ENCODE data around the gene OLA1. TPM values are rescaled to one million over a fixed set of nuclear protein-coding genes. Genes with fewer than 3 reads are reported as not detected.

OLA1 gene
- total RNA-seq, 4 donors from 2014 or later: 75.4 to 111 (median 92.8) TPM

DNA sequence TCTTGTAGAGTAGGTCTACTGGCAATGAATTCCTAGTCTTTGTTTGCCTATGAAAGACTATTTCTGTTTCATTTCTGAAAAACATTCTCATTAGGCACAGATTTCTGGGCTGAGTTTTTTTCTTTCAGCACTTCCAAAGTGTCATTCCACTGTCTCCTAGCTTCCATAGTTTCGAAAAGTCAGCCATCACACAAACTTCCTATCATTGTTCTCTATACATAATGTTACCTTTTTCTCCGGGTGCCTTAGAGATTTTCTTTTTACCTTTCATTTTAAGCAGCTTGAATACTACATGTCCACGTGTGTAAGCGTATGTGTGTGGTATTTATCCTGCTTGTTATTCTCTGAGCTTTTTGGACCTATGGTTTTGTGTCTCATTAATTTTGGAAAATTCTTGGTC is 55.7 kb downstream of the OLA1 start:
- intact Hi-C loops (cut with DNase I; ENCODE audit: low total_unique reads) (no loop called here), in situ Hi-C loops (cut with MboI; ENCODE audit: low sequenced_read_pairs in 4 of 4) (no loop called here)
- H3K27ac ChIP-seq: no peak overlapping the region
- no peaks in the 10 kb centered on the region for H3K36me3 ChIP-seq
- H3K27me3 ChIP-seq: no peaks in the 10 kb centered on the region
- no peak for TF ChIP-seq POLR2A (IDR thresholded peaks at IDR 0.05)
- TF ChIP-seq, protein P1, sequence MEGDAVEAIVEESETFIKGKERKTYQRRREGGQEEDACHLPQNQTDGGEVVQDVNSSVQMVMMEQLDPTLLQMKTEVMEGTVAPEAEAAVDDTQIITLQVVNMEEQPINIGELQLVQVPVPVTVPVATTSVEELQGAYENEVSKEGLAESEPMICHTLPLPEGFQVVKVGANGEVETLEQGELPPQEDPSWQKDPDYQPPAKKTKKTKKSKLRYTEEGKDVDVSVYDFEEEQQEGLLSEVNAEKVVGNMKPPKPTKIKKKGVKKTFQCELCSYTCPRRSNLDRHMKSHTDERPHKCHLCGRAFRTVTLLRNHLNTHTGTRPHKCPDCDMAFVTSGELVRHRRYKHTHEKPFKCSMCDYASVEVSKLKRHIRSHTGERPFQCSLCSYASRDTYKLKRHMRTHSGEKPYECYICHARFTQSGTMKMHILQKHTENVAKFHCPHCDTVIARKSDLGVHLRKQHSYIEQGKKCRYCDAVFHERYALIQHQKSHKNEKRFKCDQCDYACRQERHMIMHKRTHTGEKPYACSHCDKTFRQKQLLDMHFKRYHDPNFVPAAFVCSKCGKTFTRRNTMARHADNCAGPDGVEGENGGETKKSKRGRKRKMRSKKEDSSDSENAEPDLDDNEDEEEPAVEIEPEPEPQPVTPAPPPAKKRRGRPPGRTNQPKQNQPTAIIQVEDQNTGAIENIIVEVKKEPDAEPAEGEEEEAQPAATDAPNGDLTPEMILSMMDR (IDR thresholded peaks at IDR 0.05 in 4 of 5, conservative IDR thresholded peaks at IDR 0.05 in 1 of 5): no peak
- DNase-seq (no peak), ATAC-seq (no peak)
- H3K4me3 ChIP-seq: no peak overlapping the region
- H3K4me1 ChIP-seq: no peaks in the 10 kb centered on the region
- H3K9me3 ChIP-seq: no peaks in the 10 kb centered on the region

DNA sequence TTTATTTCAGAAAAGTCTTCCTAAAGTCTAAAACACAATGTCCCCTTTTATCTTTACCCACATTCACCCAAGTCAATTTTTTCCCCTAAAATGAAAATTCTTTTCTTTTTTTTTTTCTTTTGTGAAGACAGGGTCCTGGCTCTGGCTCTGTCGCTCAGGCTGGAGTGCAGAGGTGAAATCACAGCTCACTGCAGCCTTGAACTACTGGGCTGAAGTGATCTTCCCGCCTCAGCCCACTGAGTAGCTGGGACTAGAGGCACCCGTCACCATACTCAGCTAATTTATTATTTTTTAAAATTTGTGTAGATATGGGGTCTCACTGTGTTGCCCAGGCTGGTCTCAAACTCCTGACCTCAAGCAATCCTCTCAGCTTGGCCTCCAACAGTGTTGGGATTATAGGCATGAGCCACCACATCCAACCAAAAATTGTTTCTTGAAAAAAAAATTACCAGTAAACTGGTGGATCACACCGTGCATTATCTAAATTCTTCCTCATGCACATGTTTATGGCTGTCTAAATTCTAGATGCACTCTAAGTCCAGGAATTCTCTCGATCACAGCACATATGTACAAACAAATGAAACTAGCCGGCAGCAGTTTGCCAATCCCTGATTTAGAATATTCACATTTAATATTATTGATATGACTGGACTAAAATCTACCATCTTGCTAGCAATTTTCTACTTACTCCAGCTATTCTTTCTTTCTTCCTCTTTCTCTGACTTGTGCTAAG is 56.8 kb downstream of the OLA1 start:
- intact Hi-C loops (cut with DNase I; ENCODE audit: low total_unique reads) (no loop called here), in situ Hi-C loops (cut with MboI; ENCODE audit: low sequenced_read_pairs in 4 of 4) (no loop called here)
- H3K27me3 ChIP-seq: no peaks in the 10 kb centered on the region
- no peak overlapping the region for H3K4me3 ChIP-seq
- no peak overlapping the region for H3K27ac ChIP-seq
- no peaks in the 10 kb centered on the region for H3K4me1 ChIP-seq
- no peaks in the 10 kb centered on the region for H3K9me3 ChIP-seq
- no peak for TF ChIP-seq POLR2A (IDR thresholded peaks at IDR 0.05)
- TF ChIP-seq, protein P1 (IDR thresholded peaks at IDR 0.05 in 4 of 5, conservative IDR thresholded peaks at IDR 0.05 in 1 of 5): no peak
- no peaks in the 10 kb centered on the region for H3K36me3 ChIP-seq
- ATAC-seq (no peak), DNase-seq (no peak)

DNA sequence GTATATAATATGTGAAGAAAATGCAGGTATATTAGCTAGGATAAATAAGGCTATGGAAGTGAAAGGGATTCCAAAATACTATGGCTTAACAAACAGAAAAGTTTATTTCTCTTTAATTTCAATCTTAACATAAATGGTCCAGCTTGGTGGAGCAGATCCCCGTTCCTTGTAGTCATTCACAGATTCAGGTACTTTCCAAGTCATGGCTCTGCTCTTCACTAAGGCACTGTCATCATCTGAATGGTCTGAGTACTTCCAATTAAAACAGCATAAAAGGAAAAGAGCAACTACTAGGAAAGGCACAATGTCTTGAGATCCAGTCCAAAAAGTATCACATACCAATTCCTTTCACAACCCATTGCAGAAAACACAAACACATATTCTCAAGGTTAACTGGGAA is 63.4 kb downstream of the OLA1 start:
- intact Hi-C loops (cut with DNase I; ENCODE audit: low total_unique reads): no loop called here

DNA sequence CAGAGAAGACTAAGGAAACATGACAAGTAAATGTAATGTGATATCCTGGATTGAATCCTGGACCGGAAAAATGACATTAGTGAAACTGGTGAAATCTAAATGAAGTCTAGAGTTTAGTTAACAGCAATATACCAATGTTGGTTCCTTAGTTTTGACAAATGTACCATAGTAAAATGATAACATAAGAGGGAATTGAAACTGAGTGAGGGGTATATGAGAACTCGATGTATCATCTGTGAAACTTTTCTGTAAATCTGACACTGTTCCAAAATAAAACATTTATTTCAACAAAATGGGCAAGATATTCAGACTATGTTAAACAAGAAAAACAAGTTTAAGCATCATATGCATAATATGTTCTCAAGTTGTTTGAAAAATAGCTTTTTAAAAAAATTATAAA is 63.8 kb downstream of the OLA1 start:
- no peak for ATAC-seq
- intact Hi-C loops (cut with DNase I; ENCODE audit: low total_unique reads): no loop called here
- in situ Hi-C loops (cut with MboI; ENCODE audit: low sequenced_read_pairs in 4 of 4): no loop called here

More for the DNA sequence above, 63.4 kb downstream of the OLA1 start:
- Histone ChIP-seq H3K4me1 (peaks cover 3 to 11% of the 10 kb centered on the region in 2 donors), H3K9me3 (no peaks in the 10 kb centered on the region), H3K27ac (no peak overlapping the region), H3K27me3 (no peaks in the 10 kb centered on the region), H3K4me3 (no peak overlapping the region), H3K36me3 (no peaks in the 10 kb centered on the region)
- DNase-seq (no peak), ATAC-seq (no peak)
- in situ Hi-C loops (cut with MboI; ENCODE audit: low sequenced_read_pairs in 4 of 4): no loop called here
- TF ChIP-seq, protein P1 (IDR thresholded peaks at IDR 0.05 in 4 of 5, conservative IDR thresholded peaks at IDR 0.05 in 1 of 5): no peak
- no peak for TF ChIP-seq POLR2A (IDR thresholded peaks at IDR 0.05)

More for the DNA sequence above, 63.8 kb downstream of the OLA1 start:
- no peak overlapping the region for H3K4me3 ChIP-seq
- no peak for DNase-seq
- H3K9me3 ChIP-seq: no peaks in the 10 kb centered on the region
- no peaks in the 10 kb centered on the region for H3K27me3 ChIP-seq
- no peak for TF ChIP-seq POLR2A (IDR thresholded peaks at IDR 0.05)
- TF ChIP-seq, protein P1 (IDR thresholded peaks at IDR 0.05 in 4 of 5, conservative IDR thresholded peaks at IDR 0.05 in 1 of 5): no peak
- H3K36me3 ChIP-seq: no peaks in the 10 kb centered on the region
- H3K4me1 ChIP-seq: peaks cover 3 to 11% of the 10 kb centered on the region in 2 donors
- H3K27ac ChIP-seq: no peak overlapping the region
